Limb (tissue), 2 donors: ENCODE measurements around the gene ST7.
"Not testable (repeated sequence)": the region's sequence is repeated elsewhere in the genome, so short reads cannot be mapped to it uniquely, and the experiment has no call there.

ENCODE experiments used
- DNase-seq, 2 donors: peaks; one replicate each; pipeline ENCODE4 v3.0.0-alpha.2; 2016; ENCODE audit errors: extremely low spot score in 2 of 2

ST7 gene

DNA sequence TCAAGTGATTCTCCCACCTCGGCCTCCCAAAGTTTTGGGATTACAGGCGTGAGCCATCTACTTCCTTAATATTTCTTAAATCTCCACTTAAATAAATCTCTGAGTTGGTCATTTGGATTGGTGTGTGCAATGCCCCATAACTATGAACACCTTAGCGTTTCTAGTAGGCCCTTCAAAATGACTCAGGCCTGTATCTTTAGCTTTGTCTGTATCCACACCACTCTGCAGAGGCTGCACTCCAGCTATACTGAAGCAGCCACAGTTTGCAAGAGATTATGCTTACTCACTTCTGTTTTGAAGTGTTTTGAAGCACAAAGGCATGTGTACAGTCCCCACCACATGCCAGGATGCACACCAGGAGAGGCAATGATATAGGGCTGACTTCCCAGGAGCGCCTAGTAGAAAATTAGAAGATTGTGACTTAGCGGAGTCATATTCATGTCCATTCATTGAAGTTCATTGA, 2.4 kb upstream of the ST7 start:
- no peak for DNase-seq

DNA sequence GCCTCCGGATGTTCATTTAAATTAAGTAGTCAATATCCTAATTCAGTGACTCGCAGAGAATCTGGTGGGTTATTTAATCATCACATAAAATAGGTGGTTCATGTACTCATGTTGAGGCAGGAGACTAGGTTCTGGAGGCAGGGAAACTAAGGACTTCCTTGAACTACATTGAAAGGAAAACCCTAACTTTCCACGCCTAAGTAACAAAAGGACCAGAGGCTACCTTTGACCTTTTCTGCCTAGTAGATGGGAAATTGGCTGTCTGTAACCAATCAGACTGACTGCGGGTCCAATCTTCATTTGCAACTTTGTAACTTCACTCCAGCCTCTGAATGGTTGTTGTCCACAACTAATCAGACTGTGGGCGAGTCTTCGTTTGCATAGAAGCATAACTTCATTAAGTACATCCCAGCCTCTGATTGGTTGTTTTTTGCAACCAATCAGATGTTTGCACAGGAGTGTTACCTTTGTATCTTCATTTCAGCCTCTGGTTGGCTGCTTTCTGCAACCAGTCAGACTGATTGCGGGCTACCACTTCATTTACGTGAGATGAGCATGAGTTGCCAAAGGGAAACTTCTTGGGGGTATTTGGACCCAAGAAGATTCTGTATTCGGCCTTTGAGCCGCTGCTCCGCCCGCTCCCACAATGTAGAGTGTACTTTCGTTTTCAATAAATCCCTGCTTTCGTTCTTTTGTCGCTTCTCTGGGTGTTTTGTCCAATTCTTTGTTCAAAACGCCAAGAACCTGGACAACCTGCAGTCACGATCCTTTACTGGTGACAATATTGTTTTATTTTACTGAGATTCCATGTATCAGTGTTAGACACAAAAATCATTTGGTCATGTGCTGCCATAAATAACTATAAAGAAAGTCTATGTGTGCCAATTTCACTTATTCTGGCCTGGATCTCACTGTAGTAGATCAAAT, 1.7 kb upstream of the ST7 start:
- DNase-seq, result no peak

DNA sequence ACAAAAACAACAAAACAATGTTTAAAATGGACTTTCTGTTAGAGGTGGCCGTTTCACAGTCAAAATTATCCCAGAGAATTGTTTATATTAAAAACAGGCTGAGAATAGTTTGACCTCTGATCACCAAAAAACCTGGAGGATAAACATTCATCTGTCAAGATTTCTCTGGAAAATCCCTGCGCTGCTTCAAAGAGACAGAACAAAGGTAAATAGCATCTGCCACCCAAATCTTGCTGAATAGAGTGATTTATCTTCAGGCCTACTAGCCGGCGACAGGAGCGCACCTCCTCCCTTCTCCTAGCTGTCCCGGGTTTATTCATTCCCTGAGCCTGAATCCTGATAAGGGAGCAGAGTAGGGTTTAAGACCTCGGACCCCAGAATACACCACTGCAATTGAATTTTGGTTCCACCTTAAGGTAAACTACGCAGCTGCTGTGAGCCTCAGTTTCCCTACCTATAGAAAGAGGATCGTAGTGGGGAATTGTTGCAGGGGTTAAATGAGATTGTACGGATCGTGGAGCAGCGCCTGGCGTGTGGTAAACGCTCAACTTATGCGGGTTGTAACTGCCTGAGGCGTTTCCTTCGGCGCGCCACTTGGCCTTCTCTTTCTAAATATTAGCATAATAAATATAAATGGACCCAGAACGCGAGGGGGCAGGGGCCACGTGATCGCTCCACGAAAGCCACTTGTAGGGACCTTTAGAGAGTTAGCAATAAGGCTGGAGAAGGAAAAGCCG, 498 bp upstream of the ST7 start:
- DNase-seq, result peak in 1 of 2 donors; percentile 57

DNA sequence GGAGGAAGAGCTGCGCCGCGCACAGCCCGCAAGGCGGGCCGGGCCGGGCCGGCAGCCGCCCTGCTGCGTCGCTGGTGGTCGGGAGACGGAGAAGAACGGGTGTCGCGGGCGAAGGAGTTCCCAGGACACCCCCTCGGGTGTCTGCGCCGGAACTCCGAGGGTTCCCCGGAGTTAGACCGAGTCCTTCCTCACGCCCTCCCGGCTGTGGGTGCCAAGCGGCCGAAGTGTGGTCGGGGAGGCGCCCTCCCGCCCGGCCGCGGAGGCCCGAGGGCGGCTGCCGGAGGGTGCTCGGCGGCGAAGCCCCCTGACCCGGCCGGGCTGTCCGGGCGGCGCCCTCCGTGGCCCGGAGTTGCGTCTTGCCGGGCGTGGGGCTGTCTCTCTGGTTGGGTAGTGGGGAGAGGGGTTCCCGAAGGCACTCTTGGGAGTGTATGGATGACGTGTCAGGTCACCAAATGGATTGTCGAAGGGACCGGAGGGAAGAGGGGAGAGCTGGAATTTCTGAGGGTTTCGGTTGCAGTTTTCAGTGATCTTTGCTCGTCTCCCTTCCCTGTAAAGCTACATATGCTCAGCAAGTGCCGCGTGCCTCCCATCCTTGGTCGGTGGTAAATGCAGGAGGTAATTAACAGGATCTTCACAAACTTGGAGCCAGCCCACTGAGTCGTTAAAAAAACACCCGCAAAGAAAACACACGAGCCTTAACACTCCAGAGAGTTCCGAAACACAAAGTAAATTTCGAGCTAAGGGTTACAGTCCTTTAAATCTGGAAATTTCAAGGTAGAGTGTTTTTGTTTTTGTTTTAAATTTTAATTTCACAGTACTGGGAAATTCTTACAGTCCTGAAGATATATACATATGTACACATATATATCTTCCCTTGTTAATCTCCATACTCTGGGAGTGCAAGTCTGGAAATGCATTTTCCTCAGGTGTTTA, 871 bp downstream of the ST7 start:
- DNase-seq, result peak; percentile 85

DNA sequence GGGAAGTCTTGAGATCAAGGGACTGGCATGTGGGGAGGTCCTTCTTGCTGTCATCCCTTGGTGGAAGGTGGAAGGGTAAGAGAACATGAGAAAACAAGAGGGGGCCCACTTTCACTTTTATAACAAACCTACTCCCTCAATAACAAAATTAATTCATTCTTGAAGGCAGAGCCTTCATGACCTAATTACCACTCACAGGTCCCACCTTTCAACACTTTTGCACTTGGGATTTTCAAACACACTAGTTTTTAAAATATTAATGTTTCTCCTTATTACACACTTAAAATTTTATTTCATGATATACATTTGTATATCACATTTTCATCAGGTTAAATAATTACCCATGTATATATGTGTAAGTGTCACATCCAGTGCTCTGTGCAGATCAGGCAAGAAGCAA, 2.0 kb downstream of the ST7 start:
- no peak for DNase-seq

DNA sequence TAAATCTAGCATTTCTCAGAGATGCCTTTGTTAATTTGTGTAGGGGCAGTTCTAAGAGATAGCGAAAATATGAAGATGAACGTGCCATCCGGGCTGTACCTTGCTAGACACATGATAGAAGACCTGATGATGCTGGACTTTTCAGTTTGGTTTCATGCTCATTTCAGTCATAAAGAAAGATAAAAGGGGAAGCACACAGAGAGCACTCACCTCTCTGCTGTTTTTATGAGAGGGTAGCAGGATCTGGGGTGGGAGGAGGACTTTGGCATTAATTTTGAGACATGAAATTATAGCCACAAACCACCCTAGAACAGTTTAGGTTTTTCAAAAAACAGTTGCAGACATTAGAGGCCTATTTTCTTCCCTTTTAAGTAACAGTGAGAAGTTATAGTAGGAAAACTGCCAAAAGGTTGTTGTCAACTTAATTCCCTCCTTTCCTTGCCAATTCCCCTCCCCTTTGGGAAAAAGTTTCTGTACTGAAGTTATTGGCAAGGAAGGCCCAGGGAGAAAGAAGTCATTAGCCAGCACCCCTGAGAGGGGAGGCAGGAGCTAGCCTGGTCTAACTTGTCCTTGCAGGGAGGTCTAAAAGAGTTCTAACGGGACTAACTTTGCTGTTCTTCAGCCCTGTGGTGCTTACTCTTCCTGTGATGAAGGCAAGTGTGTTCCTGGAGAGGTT, 2.6 kb downstream of the ST7 start:
- DNase-seq, result no peak

DNA sequence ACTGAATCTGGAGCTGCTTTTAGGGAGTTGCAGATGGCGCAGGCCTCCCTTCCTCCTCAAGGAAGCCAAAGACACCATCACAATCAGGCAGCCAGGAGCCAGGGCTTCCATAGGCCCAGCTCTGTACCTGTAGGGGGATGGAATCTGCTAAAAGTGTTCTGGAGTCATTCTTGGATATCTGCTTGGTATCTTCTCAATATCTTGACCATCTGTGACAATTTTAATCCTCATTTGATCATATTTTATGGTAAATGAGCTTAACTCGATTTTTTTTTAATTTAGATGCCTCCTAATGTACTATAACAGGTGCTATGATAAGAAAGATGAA, 3.1 kb downstream of the ST7 start:
- no peak for DNase-seq

DNA sequence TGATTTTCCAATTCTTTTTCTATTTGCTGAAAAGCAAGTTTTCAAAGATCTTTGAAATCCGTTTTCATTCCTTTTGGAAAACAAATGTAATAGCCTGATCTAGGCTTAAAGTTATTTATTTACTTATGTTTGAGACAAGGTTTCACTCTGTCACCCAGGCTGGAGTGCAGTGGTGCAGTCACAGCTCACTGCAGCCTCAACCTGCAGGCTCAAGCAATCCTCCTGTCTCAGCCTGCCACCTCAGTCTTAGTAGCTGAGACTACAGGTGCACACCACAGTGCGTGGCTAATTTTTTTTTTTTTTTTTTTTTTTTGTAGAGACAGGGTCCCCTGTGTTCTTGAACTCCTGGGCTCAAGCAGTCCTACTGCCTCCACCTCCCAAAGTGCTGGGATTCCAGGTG, 4.6 kb downstream of the ST7 start:
- DNase-seq, result no peak

DNA sequence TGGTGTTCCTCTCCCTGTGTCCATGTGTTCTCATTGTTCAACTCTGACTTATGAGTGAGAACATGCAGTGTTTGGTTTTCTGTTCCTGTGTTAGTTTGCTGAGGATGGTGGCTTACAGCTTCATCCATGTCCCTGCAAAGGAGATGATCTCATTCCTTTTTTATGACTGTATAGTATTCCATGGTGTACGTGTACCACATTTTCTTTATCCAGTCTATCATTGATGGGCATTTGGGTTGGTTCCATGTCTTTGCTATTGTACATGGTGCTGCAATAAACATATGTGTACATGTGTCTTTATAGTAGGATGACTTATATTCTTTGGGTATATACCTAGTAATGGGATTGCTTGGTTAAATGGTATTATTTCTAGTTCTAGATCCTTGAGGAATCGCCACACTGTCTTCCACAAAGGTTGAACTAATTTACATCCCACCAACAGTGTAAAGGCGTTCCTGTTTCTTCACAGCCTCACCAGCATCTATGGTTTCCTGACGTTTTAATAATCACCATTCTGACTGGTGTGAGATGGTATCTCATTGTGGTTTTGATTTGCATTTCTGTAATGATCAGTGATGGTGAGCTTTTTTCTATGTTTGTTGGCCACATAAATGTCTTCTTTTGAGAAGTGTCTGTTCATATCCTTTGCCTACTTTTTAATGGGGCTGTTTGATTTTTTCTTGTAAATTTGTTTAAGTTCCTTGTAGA, 8.8 kb downstream of the ST7 start:
- DNase-seq, result not testable (repeated sequence)

DNA sequence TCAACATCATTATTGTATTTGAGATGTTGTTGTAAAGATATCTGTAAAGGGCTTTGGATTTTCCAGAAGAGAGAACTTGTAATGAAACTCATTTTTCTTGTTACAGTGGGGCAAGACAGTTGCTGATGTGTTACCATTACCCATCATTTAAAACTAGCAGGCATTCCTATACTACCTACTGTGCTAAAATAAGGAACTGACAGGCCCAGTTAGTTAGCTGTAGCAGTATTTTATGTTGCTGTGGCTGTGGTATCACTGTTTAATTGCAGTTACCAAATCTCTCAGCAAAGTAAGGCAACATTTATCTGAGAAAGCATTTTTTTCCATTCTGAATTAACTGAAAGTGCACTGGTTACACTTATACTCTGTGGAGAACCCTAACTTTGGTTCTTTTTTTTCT, 9.9 kb downstream of the ST7 start:
- DNase-seq, result no peak

DNA sequence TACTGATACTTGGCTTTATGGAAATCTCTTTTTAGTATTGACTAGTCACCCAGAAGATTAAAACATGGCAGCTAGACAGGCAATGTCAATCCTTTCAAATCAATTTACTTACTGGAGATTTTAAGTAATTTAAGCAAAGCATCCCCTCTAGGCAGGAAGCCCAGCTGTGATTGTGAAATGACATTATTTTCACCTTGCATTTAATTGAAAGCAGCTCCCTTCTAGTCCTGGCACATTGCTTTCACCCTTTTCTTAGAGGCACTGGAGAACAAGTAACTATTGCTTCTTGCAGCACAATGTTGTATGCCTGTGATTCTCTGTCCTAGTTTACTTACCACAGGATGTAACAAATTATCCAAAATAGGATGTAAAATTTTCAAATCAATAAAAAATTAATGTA, 13.3 kb downstream of the ST7 start:
- no peak for DNase-seq

DNA sequence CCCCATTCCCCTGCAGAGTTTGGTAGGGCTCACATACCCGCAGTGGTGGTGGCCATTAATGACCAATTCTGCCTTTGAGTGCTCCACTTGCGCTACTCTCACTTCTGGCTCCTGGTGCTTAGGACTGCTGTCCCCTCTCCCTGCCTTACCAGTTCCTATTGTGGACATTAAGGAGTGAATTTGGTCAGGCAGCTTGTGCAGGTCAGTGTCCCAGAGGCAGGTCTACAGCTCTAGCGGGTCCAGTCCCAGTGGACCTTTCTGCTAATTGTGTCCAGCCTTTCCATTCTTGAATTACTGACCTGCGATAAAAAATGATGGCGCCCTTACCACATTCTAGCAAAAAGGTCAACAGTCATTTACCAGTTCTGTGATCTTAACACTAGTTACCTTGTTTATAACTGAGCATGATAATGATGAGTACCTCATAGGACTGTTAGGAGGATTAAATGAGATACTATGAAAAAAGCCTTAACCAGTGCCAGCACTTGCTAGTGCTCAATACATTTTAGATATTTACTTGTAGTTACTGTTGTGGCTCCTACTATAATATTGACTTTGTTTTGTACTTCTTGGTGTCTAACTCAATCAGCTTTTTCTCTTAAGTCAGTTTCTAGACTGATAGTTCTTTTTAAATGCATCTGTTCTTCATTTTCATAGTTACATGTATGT, 14.1 kb downstream of the ST7 start:
- no peak for DNase-seq

DNA sequence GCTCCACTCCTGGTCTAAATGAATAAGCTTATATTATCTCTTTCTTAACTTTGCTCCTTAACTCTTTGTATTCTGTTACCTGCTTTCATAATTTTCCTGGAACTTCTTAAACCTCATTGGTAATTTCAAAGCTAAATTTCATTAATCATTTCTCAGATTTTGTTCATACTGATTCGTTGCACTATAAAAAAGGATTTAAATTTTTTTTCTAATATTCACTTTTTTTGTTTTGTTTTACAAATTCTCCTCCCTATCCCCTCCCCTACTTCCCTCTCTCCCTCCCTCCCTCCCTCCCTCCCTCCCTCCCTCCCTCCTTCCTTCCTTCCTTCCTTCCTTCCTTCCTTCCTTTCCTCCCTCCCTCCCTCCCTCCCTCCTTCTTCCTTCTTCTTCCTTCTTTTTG, 14.7 kb downstream of the ST7 start:
- DNase-seq, result no peak

DNA sequence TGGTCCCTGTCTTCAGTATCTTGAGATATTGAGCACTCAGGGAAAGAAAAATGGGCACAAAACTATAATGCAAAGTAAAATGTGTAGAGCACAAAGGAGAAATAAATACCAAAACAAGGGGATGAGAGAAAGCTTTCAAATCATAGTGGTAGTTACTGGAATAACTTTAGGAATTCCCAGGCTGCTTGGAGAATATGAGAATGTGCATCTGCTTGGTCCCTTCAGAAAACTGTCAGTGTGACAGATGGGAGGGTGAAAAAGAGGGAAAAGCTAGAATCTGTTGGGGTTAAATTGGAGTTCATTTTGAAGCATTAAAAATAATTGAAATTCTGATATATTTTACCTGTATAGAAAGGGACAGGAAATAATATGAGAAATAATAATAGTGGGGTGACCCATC, 15.3 kb downstream of the ST7 start:
- no peak for DNase-seq

DNA sequence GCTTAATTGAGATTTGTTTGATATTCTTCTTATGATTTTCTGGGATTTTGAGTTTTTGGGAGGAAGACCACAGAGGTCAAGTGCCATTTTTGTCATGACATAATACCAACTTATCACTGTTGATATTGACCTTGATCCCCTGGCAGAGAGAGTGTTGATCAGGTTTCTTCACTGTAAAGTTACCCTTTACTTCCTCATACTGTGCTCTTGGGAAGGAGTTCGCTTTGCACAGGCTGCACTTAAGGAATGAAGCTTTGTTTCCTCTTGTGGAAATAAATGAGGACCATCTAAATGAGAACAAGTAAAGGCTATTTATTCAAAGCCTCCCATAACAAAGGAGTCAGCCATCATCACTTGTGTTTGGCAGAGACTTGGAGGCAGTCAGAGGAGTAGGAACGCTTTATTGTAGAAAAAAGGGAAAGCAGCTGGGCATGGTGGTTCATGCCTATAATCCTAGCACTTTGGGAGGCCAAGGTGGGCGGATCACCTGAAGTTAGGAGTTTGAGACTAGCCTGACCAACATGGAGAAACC, 16.1 kb downstream of the ST7 start:
- no peak for DNase-seq

DNA sequence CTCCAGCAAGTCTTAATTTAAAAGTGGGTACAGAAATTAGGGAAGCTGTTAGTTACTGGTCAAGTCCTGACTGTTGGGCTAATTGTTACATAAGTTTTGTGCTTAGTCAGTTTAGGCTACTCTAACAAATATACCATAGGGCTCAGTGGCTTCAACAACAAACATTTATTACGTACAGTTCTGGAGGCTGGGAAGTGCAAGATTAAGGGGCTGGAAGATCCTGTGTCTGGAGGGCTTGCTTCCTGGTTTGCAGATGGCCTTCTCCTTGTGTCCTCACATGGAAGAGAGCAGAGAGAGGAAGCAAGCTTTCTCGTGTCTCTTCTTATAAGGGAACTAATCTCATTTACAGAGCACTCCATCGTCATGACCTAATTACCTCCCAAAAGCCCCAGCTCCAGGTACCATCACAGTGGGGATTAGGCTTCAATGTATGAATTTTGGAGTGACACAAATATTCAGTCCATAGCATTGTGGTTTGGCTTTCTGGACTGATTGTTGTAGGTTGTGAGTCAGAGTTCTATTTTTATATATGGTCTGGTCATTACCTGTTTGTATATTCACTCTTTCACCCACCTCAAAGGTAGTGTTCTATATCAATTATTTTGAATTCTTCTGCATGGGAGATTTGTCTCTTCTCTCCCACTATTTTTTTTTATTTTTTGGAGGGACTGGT, 17.1 kb downstream of the ST7 start:
- DNase-seq, result no peak

DNA sequence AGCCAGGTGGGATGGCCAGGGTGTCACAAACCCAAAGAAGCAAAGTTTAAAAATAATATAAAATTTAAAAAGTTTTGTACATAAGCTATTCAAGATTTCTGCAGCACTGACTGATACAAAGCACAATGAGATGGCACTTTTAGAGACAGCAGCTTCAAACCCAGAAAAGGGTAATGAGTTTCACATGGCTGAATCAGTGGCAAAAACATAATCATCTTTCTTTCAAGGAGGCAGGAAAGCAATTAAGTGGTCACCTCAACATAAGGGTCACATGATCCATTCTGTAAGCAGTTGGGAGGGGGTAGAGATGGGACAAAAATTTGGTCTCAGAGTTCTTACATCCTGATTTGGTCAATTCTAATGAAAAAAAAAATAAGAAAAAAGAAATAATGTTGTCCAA, 17.9 kb downstream of the ST7 start:
- not testable (repeated sequence) for DNase-seq

DNA sequence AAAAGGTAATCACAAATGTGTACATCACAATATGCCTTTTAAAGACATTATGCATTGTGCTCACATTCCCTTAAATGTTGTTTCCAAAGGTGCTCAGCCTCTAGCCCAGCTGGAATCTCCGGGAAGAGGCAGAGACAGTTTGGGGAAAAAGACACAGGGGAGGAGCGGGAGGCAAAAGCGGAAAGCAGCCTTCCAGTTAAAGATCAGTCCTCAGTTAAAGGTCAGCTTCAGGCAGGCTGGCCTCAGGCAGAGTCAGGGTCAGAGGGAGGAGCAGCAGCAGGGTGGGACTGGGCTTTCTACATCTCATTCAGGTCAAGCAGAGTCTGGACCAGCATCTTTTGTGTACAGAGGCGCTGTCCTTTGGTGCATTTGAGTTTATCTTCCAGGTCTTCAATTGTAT, 18.6 kb downstream of the ST7 start:
- no peak for DNase-seq

DNA sequence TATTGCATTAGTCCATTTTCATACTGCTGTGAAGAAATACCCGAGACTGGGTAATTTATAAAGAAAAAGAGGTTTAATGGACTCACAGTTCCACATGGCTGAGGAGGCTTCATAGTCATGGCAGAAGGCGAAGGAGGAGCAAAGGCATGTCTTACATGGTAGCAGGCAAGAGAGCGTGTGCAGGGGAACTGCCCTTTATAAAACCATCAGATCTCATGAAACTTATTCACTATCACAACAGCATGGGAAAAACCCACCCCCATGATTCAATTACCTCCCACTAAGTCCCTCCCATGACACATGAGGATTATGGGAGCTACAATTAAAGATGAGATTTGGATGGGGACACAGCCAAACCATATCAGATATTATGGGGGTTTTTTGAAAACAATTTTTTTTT, 21.7 kb downstream of the ST7 start:
- not testable (repeated sequence) for DNase-seq
